IMR-90 (cell line): ENCODE data around the gene RPP40. TPM values are rescaled to one million over a fixed set of nuclear protein-coding genes. Genes with fewer than 3 reads are reported as not detected.

Experiments
- ATAC-seq: fragments of 200-7000 bp; cut with Tn5 transposase; 2 replicates; pipeline ENCODE4 v1.9.1; 2020; ENCODE audit warnings: low read depth, mild to moderate bottlenecking, moderate library complexity
- BruUV-seq: library from RNA; stranded (reverse); fragments of 400-500 nt; replicated peaks from 2 replicates; lab custom pipeline; 2021; lab: Mats Ljungman, UMichigan
- CTCF ChIA-PET: fragments of 300-600 bp; formaldehyde crosslinking; extraction: SDS; loops from one replicate; lab custom pipeline; 2021; ENCODE audit warnings: antibody characterized with exemption; lab: Yijun Ruan, JAX
- POLR2A ChIA-PET: fragments of 300-600 bp; sonication (Branson Sonifier 250); formaldehyde crosslinking; loops from one replicate; lab custom pipeline; 2022; ENCODE audit warnings: antibody characterized with exemption; ENCODE audit not compliant: unreplicated experiment; lab: Charles Lee
- DNase-seq: peaks from one replicate; pipeline ENCODE4 v3.0.0; 2013
- H2AFZ ChIP-seq: replicated peaks from 2 replicates; pipeline ENCODE3; 2013; ENCODE audit warnings: low read length, mild to moderate bottlenecking; ENCODE audit not compliant: poor library complexity
- H2AK5ac ChIP-seq: 2 replicates; pipeline ENCODE4 v1.6.1; 2013; ENCODE audit warnings: low read depth, low read length, inconsistent platforms
- H2AK9ac ChIP-seq: replicated peaks from 2 replicates; pipeline ENCODE3; 2013; ENCODE audit warnings: mild to moderate bottlenecking, low read depth, low read length, moderate library complexity; ENCODE audit not compliant: poor library complexity
- H2BK120ac ChIP-seq: 2 replicates; pipeline ENCODE4 v1.6.1; 2013; ENCODE audit warnings: low read depth, low read length, inconsistent platforms
- H2BK15ac ChIP-seq: 3 replicates; pipeline ENCODE4 v1.6.1; 2013; ENCODE audit warnings: low read depth, low read length, inconsistent platforms
- H2BK20ac ChIP-seq: 2 replicates; pipeline ENCODE4 v1.6.1; 2013; ENCODE audit warnings: low read depth, mild to moderate bottlenecking, inconsistent platforms, low read length, moderate library complexity
- H2BK5ac ChIP-seq: 2 replicates; pipeline ENCODE4 v1.6.1; 2013; ENCODE audit warnings: mild to moderate bottlenecking, low read depth, low read length, inconsistent platforms; ENCODE audit not compliant: poor library complexity, severe bottlenecking
- H3K14ac ChIP-seq: replicated peaks from 2 replicates; pipeline ENCODE4 v1.6.1; 2013; ENCODE audit warnings: low read depth, low read length, inconsistent platforms
- H3K18ac ChIP-seq: 2 replicates; pipeline ENCODE4 v1.6.1; 2013; ENCODE audit warnings: low read depth, low read length, control low read depth
- H3K23ac ChIP-seq: 2 replicates; pipeline ENCODE4 v1.6.1; 2013; ENCODE audit warnings: low read depth, low read length, inconsistent platforms
- H3K27ac ChIP-seq: 2 replicates; pipeline ENCODE4 v1.5.1; 2013; ENCODE audit warnings: mild to moderate bottlenecking, control low read depth, low read length; ENCODE audit not compliant: insufficient read depth
- H3K27me3 ChIP-seq: 2 replicates; pipeline ENCODE4 v1.6.1; 2013; ENCODE audit warnings: low read length; ENCODE audit not compliant: control insufficient read depth, insufficient read depth
- H3K36me3 ChIP-seq: 2 replicates; pipeline ENCODE4 v1.6.1; 2013; ENCODE audit warnings: low read length, mixed read lengths; ENCODE audit not compliant: control insufficient read depth, insufficient read depth
- H3K4ac ChIP-seq: 2 replicates; pipeline ENCODE4 v1.6.1; 2013; ENCODE audit warnings: low read depth, low read length, inconsistent platforms
- H3K4me1 ChIP-seq: 2 replicates; pipeline ENCODE4 v1.6.1; 2013; ENCODE audit warnings: low read length, mixed read lengths; ENCODE audit not compliant: control insufficient read depth, insufficient read depth
- H3K4me2 ChIP-seq: 2 replicates; pipeline ENCODE4 v1.6.1; 2013; ENCODE audit warnings: low read depth, mild to moderate bottlenecking, control low read depth, low read length, moderate library complexity
- H3K4me3 ChIP-seq: 2 replicates; pipeline ENCODE4 v1.5.1; 2013; ENCODE audit warnings: low read depth, mild to moderate bottlenecking, control low read depth, low read length, moderate library complexity; ENCODE audit not compliant: insufficient read depth
- H3K56ac ChIP-seq: 2 replicates; pipeline ENCODE4 v1.6.1; 2013; ENCODE audit warnings: low read length, inconsistent platforms; ENCODE audit not compliant: insufficient read depth; ENCODE audit errors: extremely low read depth
- H3K79me1 ChIP-seq, 2 experiments: 2 replicates each; pipeline ENCODE4 v1.6.1; 2013; ENCODE audit warnings: low read length in 2 of 2, inconsistent platforms in 1 of 2, low read depth in 1 of 2
- H3K9ac ChIP-seq: 2 replicates; pipeline ENCODE4 v1.6.1; 2013; ENCODE audit warnings: low read depth, low read length, control low read depth
- H3K9me1 ChIP-seq: 2 replicates; pipeline ENCODE4 v1.6.1; 2013; ENCODE audit warnings: low read length, inconsistent platforms; ENCODE audit not compliant: insufficient read depth
- H3K9me3 ChIP-seq: 2 replicates; pipeline ENCODE4 v1.6.1; 2013; ENCODE audit warnings: low read length; ENCODE audit not compliant: control insufficient read depth, insufficient read depth
- H4K20me1 ChIP-seq: 2 replicates; pipeline ENCODE4 v1.6.1; 2013; ENCODE audit warnings: low read length, inconsistent platforms; ENCODE audit not compliant: insufficient read depth
- H4K5ac ChIP-seq: 2 replicates; pipeline ENCODE4 v1.6.1; 2013; ENCODE audit warnings: mild to moderate bottlenecking, low read depth, low read length, control low read depth
- H4K8ac ChIP-seq, 2 experiments: 2 replicates each; pipeline ENCODE4 v1.6.1; 2013; ENCODE audit warnings: low read depth in 2 of 2, low read length in 2 of 2, control low read depth in 1 of 2, inconsistent platforms in 1 of 2
- H4K91ac ChIP-seq: 2 replicates; pipeline ENCODE4 v1.6.1; 2013; ENCODE audit warnings: low read depth, low read length, inconsistent platforms; ENCODE audit not compliant: insufficient read depth
- BHLHE40 ChIP-seq: fragments of 150-350 bp; IDR thresholded peaks from 2 replicates; pipeline ENCODE4 v1.6.1; 2016; ENCODE audit warnings: mild to moderate bottlenecking, low read depth, low read length
- CEBPB ChIP-seq: IDR thresholded peaks from 2 replicates; pipeline ENCODE4 v1.6.1; 2012; ENCODE audit warnings: low read depth, low read length, improper control_type of control experiment
- CHD1 ChIP-seq: IDR thresholded peaks from 2 replicates; pipeline ENCODE4 v1.6.1; 2012; ENCODE audit warnings: low read depth, low read length, improper control_type of control experiment
- CTCF ChIP-seq: conservative IDR thresholded peaks from 2 replicates; pipeline ENCODE4 v1.5.1; 2012; ENCODE audit warnings: mild to moderate bottlenecking, low read depth, low read length, improper control_type of control experiment
- ELK1 ChIP-seq: fragments of 150-350 bp; IDR thresholded peaks from 2 replicates; pipeline ENCODE4 v1.6.1; 2016; ENCODE audit warnings: low read depth, mild to moderate bottlenecking, low read length, moderate library complexity, borderline replicate concordance
- FOS ChIP-seq: fragments of 150-350 bp; IDR thresholded peaks from 2 replicates; pipeline ENCODE4 v1.6.1; 2016; ENCODE audit warnings: low read depth, low read length
- MAFK ChIP-seq: IDR thresholded peaks from 2 replicates; pipeline ENCODE4 v1.6.1; 2012; ENCODE audit warnings: low read depth, low read length, improper control_type of control experiment
- MAZ ChIP-seq: IDR thresholded peaks from 2 replicates; pipeline ENCODE4 v1.6.1; 2012; ENCODE audit warnings: low read depth, mild to moderate bottlenecking, low read length, improper control_type of control experiment, moderate library complexity, borderline replicate concordance
- MXI1 ChIP-seq: IDR thresholded peaks from 2 replicates; pipeline ENCODE4 v1.6.1; 2012; ENCODE audit warnings: low read depth, mild to moderate bottlenecking, low read length, moderate library complexity, borderline replicate concordance
- NFE2L2 ChIP-seq: fragments of 150-350 bp; IDR thresholded peaks from 2 replicates; pipeline ENCODE4 v1.6.1; 2016; ENCODE audit warnings: low read depth, mild to moderate bottlenecking, low read length
- POLR2A ChIP-seq: IDR thresholded peaks from 2 replicates; pipeline ENCODE4 v1.6.1; 2012; ENCODE audit warnings: mild to moderate bottlenecking, low read depth, low read length
- RAD21 ChIP-seq: IDR thresholded peaks from 2 replicates; pipeline ENCODE4 v1.6.1; 2012; ENCODE audit warnings: low read length, improper control_type of control experiment
- RCOR1 ChIP-seq: IDR thresholded peaks from 2 replicates; pipeline ENCODE4 v1.6.1; 2012; ENCODE audit warnings: mild to moderate bottlenecking, low read length, improper control_type of control experiment; ENCODE audit not compliant: insufficient replicate concordance
- RFX5 ChIP-seq: IDR thresholded peaks from 2 replicates; pipeline ENCODE4 v1.8.0; 2012; ENCODE audit warnings: low read depth, mild to moderate bottlenecking, low read length, moderate library complexity
- SMC3 ChIP-seq: fragments of 150-350 bp; IDR thresholded peaks from 2 replicates; pipeline ENCODE4 v1.6.1; 2016; ENCODE audit warnings: low read depth, mild to moderate bottlenecking, antibody characterized with exemption, low read length, moderate library complexity
- USF2 ChIP-seq: fragments of 150-350 bp; IDR thresholded peaks from 2 replicates; pipeline ENCODE4 v1.6.1; 2017; ENCODE audit warnings: mild to moderate bottlenecking, antibody characterized with exemption, low read length, low read depth
- WGBS, 2 experiments: methylation state at CpG; one replicate each; pipeline versions ENCODE4 v1.1.5 to v1.1.7; 2013; ENCODE audit warnings: missing lambda C conversion rate in 2 of 2; ENCODE audit not compliant: insufficient read length in 1 of 2; ENCODE audit errors: extremely low coverage in 2 of 2; 5-methylcytosine and 5-hydroxymethylcytosine counted together
- dilution Hi-C: fragments of 300-500 bp; cut with HindIII; formaldehyde crosslinking; loops from one replicate; pipeline ENCODE4 v1.14.3; 2018; ENCODE audit warnings: low sequenced_read_pairs; ENCODE audit not compliant: unreplicated experiment
- in situ Hi-C: fragments of 300-500 bp; cut with MboI; formaldehyde crosslinking; loops from 3 replicates; pipeline ENCODE4 v1.14.3; 2019; ENCODE audit warnings: low sequenced_read_pairs, inconsistent platforms, mixed read lengths
- intact Hi-C: fragments of 100-400 bp; cut with micrococcal nuclease; formaldehyde crosslinking; loops from 2 replicates; pipeline ENCODE4 v1.10.0; 2022
- polyA plus RNA-seq, 3 experiments: library from polyadenylated mRNA; depleted of rRNA; stranded (reverse); fragments of >200 nt; gene quantifications; 2 replicates each; pipeline ENCODE4 v1.2.3, GENCODE V29; 2012; ENCODE audit warnings: low replicate concordance in 1 of 3
- total RNA-seq: library from RNA; depleted of rRNA; stranded (reverse); fragments of >200 nt; gene quantifications from 2 replicates; pipeline ENCODE4 v1.2.3, GENCODE V29; 2012

The RPP40 gene
- total and polyA plus RNA-seq, 2 of the 4 experiments (the other 2 are of a cell fraction), result 8.1 to 22.2 TPM

GRCh38 chr6:5042436-5042835 lies 38.6 kb upstream of the RPP40 start:
- Histone ChIP-seq H3K4ac (no peak overlapping the region), H3K14ac (no peak overlapping the region), H4K8ac (no peak overlapping the region), H2BK5ac (no peak overlapping the region), H2BK120ac (no peak overlapping the region), H3K23ac (no peak overlapping the region), H2BK20ac (no peak overlapping the region), H3K36me3 (no peaks in the 10 kb centered on the region), H3K9me3 (no peaks in the 10 kb centered on the region), H4K20me1 (no peaks in the 10 kb centered on the region), H3K79me1 (no peaks in the 10 kb centered on the region), H3K56ac (no peak overlapping the region), H3K9me1 (0 out of 2 replicates have a peak, but pooled peaks cover 3% of the 10 kb centered on the region), H2AK5ac (no peak overlapping the region), H3K4me2 (no peak overlapping the region), H2AFZ (no peak overlapping the region), H2BK15ac (no peak overlapping the region), H3K4me3 (no peak overlapping the region), H3K18ac (no peak overlapping the region), H3K27me3 (no peaks in the 10 kb centered on the region), H3K27ac (no peak overlapping the region), H3K4me1 (peaks cover 2% of the 10 kb centered on the region), H4K5ac (no peak overlapping the region), H3K9ac (no peak overlapping the region), H4K91ac (no peak overlapping the region), H2AK9ac (no peak overlapping the region)
- ChIA-PET CTCF (no interaction called here), POLR2A (no interaction called here)
- intact Hi-C loops, result no loop called here
- no TSS peak for BruUV-seq
- DNase-seq (no peak), ATAC-seq (no peak)
- TF ChIP-seq RFX5, result no peak
- TF ChIP-seq MAZ, result no peak
- no peak for TF ChIP-seq RCOR1
- TF ChIP-seq NFE2L2, result no peak
- TF ChIP-seq USF2, result no peak
- TF ChIP-seq RAD21, result no peak
- no peak for TF ChIP-seq MAFK
- TF ChIP-seq BHLHE40, result no peak
- TF ChIP-seq CHD1, result no peak
- TF ChIP-seq SMC3, result no peak
- TF ChIP-seq CEBPB, result no peak
- no peak for TF ChIP-seq FOS
- TF ChIP-seq MXI1, result no peak
- no peak for TF ChIP-seq ELK1
- no peak for TF ChIP-seq POLR2A
- TF ChIP-seq CTCF, result no peak
- 83% methylated on average over 1 of the region's 3 CpGs; no CpG with 5 or more reads in 1 of the 2 experiments for WGBS, 2 experiments
- dilution Hi-C loops, result no loop called here
- in situ Hi-C loops, result no loop called here
